ENCODE measurements around the gene NSUN2. TPM values are rescaled to one million over a fixed set of nuclear protein-coding genes. Genes with fewer than 3 reads are reported as not detected.

Gene NSUN2
- total and polyA plus RNA-seq, 2 of the 4 experiments (the other 2 are of a cell fraction), result 51.1 to 61.1 TPM

DNA sequence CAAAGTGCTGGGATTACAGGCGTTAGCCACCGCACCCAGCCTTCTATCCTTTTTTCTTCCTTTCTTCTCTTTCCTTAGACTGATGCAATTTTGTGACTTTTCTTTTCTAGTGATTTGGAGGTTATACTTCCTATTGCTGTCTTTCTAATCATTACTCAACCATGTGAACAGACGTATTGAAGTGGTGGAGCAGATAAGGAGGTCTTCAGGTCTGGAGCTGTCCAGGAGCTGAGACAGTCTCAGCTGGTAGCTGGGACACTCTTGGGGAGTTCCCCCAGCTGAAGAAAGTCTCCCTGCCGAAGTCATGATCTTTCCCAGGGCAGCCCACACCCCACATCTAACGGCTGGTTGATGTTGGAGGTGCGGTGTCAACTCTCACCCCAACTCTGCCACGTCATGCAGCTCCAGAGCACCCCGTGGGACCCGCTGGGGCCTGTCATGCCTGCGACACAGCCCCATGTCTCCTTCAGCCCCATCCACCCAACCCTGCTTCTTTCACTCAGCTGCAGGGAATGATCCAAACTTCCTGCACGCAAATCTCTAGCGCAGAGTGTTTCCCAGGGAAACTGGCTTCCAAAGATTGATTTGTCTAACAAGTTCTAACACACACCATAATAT, 41.1 kb downstream of the NSUN2 start:
- ChIA-PET CTCF (interaction anchor here (0.7 kb wide), 1 partner anchor 16 kb away, joined by 3 read pairs; no protein-coding TSS in a partner anchor), POLR2A (ENCODE audit: unreplicated experiment) (no interaction called here)
- H3K79me1 ChIP-seq (ENCODE audit: low read depth in 1 of 2, low read length in 2 of 2), result no peaks in the 10 kb centered on the region
- no peak overlapping the region for H2AK5ac ChIP-seq (ENCODE audit: low read depth, low read length)
- TF ChIP-seq, protein P1, sequence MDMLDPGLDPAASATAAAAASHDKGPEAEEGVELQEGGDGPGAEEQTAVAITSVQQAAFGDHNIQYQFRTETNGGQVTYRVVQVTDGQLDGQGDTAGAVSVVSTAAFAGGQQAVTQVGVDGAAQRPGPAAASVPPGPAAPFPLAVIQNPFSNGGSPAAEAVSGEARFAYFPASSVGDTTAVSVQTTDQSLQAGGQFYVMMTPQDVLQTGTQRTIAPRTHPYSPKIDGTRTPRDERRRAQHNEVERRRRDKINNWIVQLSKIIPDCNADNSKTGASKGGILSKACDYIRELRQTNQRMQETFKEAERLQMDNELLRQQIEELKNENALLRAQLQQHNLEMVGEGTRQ (IDR thresholded peaks at IDR 0.05; ENCODE audit: low read depth, low read length), result no peak
- 100% methylated on average over 3 of the region's 12 CpGs; no CpG with 5 or more reads in 1 of the 2 experiments for WGBS, 2 experiments (ENCODE audit: extremely low coverage in 2 of 2, insufficient read length in 1 of 2)
- DNase-seq (no peak), ATAC-seq (ENCODE audit: low read depth) (no peak)
- no peak overlapping the region for H3K4me2 ChIP-seq (ENCODE audit: low read depth, low read length)
- no peak overlapping the region for H2BK120ac ChIP-seq (ENCODE audit: low read depth, low read length)
- no peak overlapping the region for H3K18ac ChIP-seq (ENCODE audit: low read depth, low read length)
- no peaks in the 10 kb centered on the region for H3K4me1 ChIP-seq (ENCODE audit: control insufficient read depth, insufficient read depth, low read length)
- H3K36me3 ChIP-seq (ENCODE audit: control insufficient read depth, insufficient read depth, low read length), result peaks cover 4% of the 10 kb centered on the region; the same call in 1 of the 2 replicates
- dilution Hi-C loops (cut with HindIII; ENCODE audit: low sequenced_read_pairs, unreplicated experiment) (no loop called here), intact Hi-C loops (cut with micrococcal nuclease) (no loop called here), in situ Hi-C loops (cut with MboI; ENCODE audit: low sequenced_read_pairs) (loop anchor here (10.0 kb wide), 1 partner anchor 217 kb away; the partner anchor contains the start of gene MED10)
- peaks cover 3% of the 10 kb centered on the region; the same call in 1 of the 2 replicates for H3K27me3 ChIP-seq (ENCODE audit: control insufficient read depth, insufficient read depth, low read length)
- no peaks in the 10 kb centered on the region for H3K9me1 ChIP-seq (ENCODE audit: insufficient read depth, low read length)
- no peak overlapping the region for H3K4ac ChIP-seq (ENCODE audit: low read depth, low read length)
- no peak overlapping the region for H4K5ac ChIP-seq (ENCODE audit: low read depth, low read length)
- no peak overlapping the region for H2BK20ac ChIP-seq (ENCODE audit: low read depth, low read length)
- H3K56ac ChIP-seq (ENCODE audit: extremely low read depth, insufficient read depth, low read length), result no peak overlapping the region
- no peak overlapping the region for H2BK15ac ChIP-seq (ENCODE audit: low read depth, low read length)
- H3K27ac ChIP-seq (ENCODE audit: insufficient read depth, low read length), result no peak overlapping the region
- no peaks in the 10 kb centered on the region for H3K9me3 ChIP-seq (ENCODE audit: control insufficient read depth, insufficient read depth, low read length)
- no TSS peak for BruUV-seq (replicated peaks)
- no peak overlapping the region for H3K14ac ChIP-seq (replicated peaks; ENCODE audit: low read depth, low read length)
- no peak overlapping the region for H2AFZ ChIP-seq (replicated peaks; ENCODE audit: low read length, poor library complexity)
- H2BK5ac ChIP-seq (ENCODE audit: low read depth, low read length, poor library complexity, severe bottlenecking), result no peak overlapping the region
- H2AK9ac ChIP-seq (replicated peaks; ENCODE audit: low read depth, low read length, poor library complexity), result no peak overlapping the region
- H3K9ac ChIP-seq (ENCODE audit: low read depth, low read length), result no peak overlapping the region
- H4K20me1 ChIP-seq (ENCODE audit: insufficient read depth, low read length), result no peaks in the 10 kb centered on the region
- H4K8ac ChIP-seq (ENCODE audit: low read depth in 2 of 2, low read length in 2 of 2), result no peak overlapping the region
- H3K4me3 ChIP-seq (ENCODE audit: insufficient read depth, low read depth, low read length), result no peak overlapping the region
- no peak overlapping the region for H4K91ac ChIP-seq (ENCODE audit: insufficient read depth, low read depth, low read length)
- no peak overlapping the region for H3K23ac ChIP-seq (ENCODE audit: low read depth, low read length)
